GM23338 (cell line): Measurements from ENCODE around the gene FAU. TPM values are rescaled to one million over a fixed set of nuclear protein-coding genes. Genes with fewer than 3 reads are reported as not detected.

ENCODE experiments used
- ATAC-seq: fragments of 200-7000 bp; cut with Tn5 transposase; 3 replicates; pipeline ENCODE4 v1.9.1; 2020
- DNase-seq: peaks from one replicate; pipeline ENCODE4 v3.0.0-alpha.2; 2015; ENCODE audit warnings: low spot score
- H2AFZ ChIP-seq: fragments of 200-600 bp; sonication (generic); 2 replicates; pipeline ENCODE4 v1.8.0; 2016; ENCODE audit warnings: antibody characterized with exemption, mild to moderate bottlenecking, moderate library complexity
- H3F3A ChIP-seq: fragments of 200-600 bp; sonication (generic); replicated peaks from 2 replicates; pipeline ENCODE4 v1.8.0; 2017; ENCODE audit warnings: antibody characterized with exemption, mixed run types, low read depth
- H3K27ac ChIP-seq: fragments of 200-600 bp; sonication (generic); 2 replicates; pipeline ENCODE4 v1.6.1; 2016; ENCODE audit warnings: low read depth
- H3K27me3 ChIP-seq: fragments of 200-600 bp; sonication (generic); 2 replicates; pipeline ENCODE4 v1.8.0; 2016; ENCODE audit warnings: mild to moderate bottlenecking, mixed run types, moderate library complexity; ENCODE audit not compliant: insufficient read depth
- H3K36me3 ChIP-seq: fragments of 200-600 bp; sonication (generic); 2 replicates; pipeline ENCODE4 v1.8.0; 2016; ENCODE audit warnings: mild to moderate bottlenecking; ENCODE audit not compliant: insufficient read depth
- H3K4me1 ChIP-seq: fragments of 200-600 bp; sonication (generic); 2 replicates; pipeline ENCODE4 v1.8.0; 2016; ENCODE audit warnings: mild to moderate bottlenecking, moderate library complexity; ENCODE audit not compliant: insufficient read depth
- H3K4me2 ChIP-seq: fragments of 200-600 bp; sonication (generic); 2 replicates; pipeline ENCODE4 v1.7.1; 2017; ENCODE audit warnings: mixed run types
- H3K4me3 ChIP-seq: fragments of 200-600 bp; sonication (generic); 2 replicates; pipeline ENCODE4 v1.6.1; 2016; ENCODE audit warnings: mixed run types
- H3K79me2 ChIP-seq: fragments of 200-600 bp; sonication (generic); replicated peaks from 2 replicates; pipeline ENCODE4 v1.8.0; 2017; ENCODE audit warnings: mild to moderate bottlenecking; ENCODE audit not compliant: insufficient read depth
- H3K9me2 ChIP-seq: fragments of 200-600 bp; sonication (generic); 2 replicates; pipeline ENCODE4 v1.8.0; 2017; ENCODE audit not compliant: insufficient read depth
- H4K20me1 ChIP-seq: fragments of 200-600 bp; sonication (generic); replicated peaks from 2 replicates; pipeline ENCODE4 v1.8.0; 2017; ENCODE audit warnings: mild to moderate bottlenecking; ENCODE audit not compliant: insufficient read depth
- H3K27ac Mint-ChIP-seq: 2 replicates; pipeline ENCODE4 v1.8.0; 2020; ENCODE audit warnings: inconsistent platforms, mild to moderate bottlenecking, moderate library complexity, mixed read lengths
- H3K27me3 Mint-ChIP-seq: 3 replicates; pipeline ENCODE4 v1.8.0; 2022; ENCODE audit warnings: low read depth, mild to moderate bottlenecking, moderate library complexity, mixed read lengths, inconsistent platforms; ENCODE audit not compliant: insufficient read depth, poor library complexity
- H3K36me3 Mint-ChIP-seq: 3 replicates; pipeline ENCODE4 v1.8.0; 2021; ENCODE audit warnings: low read depth, mild to moderate bottlenecking, inconsistent platforms, moderate library complexity, mixed read lengths
- H3K4me1 Mint-ChIP-seq: 3 replicates; pipeline ENCODE4 v1.8.0; 2020; ENCODE audit warnings: mild to moderate bottlenecking, inconsistent platforms, mixed read lengths
- H3K4me3 Mint-ChIP-seq: 3 replicates; pipeline ENCODE4 v1.8.0; 2021; ENCODE audit warnings: moderate library complexity, mild to moderate bottlenecking, inconsistent platforms, mixed read lengths
- H3K9me3 Mint-ChIP-seq: 3 replicates; pipeline ENCODE4 v1.8.0; 2020; ENCODE audit warnings: moderate library complexity, mild to moderate bottlenecking, inconsistent platforms, mixed read lengths
- CTCF ChIP-seq, 2 experiments: fragments of 200-600 bp in 1 of 2; sonication (generic) in 1 of 2; conservative IDR thresholded peaks; 2 replicates each; pipeline versions ENCODE4 v1.5.1 to v1.6.1; 2016 to 2017; ENCODE audit warnings: antibody characterized with exemption in 2 of 2, low read depth in 2 of 2, mild to moderate bottlenecking in 2 of 2, moderate library complexity in 1 of 2
- ETS1 ChIP-seq: IDR thresholded peaks from 2 replicates; pipeline ENCODE4 v1.6.1; 2016; ENCODE audit warnings: antibody characterized with exemption
- EZH2 ChIP-seq: fragments of 200-600 bp; sonication (generic); IDR thresholded peaks from one replicate; pipeline ENCODE4 v1.8.0; 2017; ENCODE audit warnings: antibody characterized with exemption, mild to moderate bottlenecking, low read depth; ENCODE audit not compliant: unreplicated experiment
- NANOG ChIP-seq: IDR thresholded peaks from 2 replicates; pipeline ENCODE4 v1.6.1; 2016; ENCODE audit warnings: antibody characterized with exemption, borderline replicate concordance
- ZNF114 ChIP-seq: fragments of 250-450 bp; sonication (Bioruptor Pico); IDR thresholded peaks from 2 replicates; pipeline ENCODE4 v1.5.0; 2020; ENCODE audit warnings: mild to moderate bottlenecking, moderate library complexity
- ZNF462 ChIP-seq: fragments of 250-450 bp; sonication (Bioruptor Pico); IDR thresholded peaks from 2 replicates; pipeline ENCODE4 v1.5.0; 2020; ENCODE audit warnings: mild to moderate bottlenecking, moderate library complexity
- polyA plus RNA-seq: library from polyadenylated mRNA; unstranded; fragments of >200 nt; fragmentation: Nextera tagmentation; extraction: Ambion mirVana; gene quantifications from 2 replicates; pipeline ENCODE4 v1.2.1, GENCODE V29; 2016
- total RNA-seq: library from RNA; depleted of rRNA; stranded (reverse); fragments of >200 nt; shearing (Covaris generic); gene quantifications from 2 replicates; pipeline ENCODE4 v1.2.3, GENCODE V29; 2014

The FAU gene
- total and polyA plus RNA-seq, 2 experiments from 2014 or later, result 262 to 1,177 TPM

GRCh38 chr11:65136515-65137096 lies 14.7 kb upstream of the FAU start:
- H3K27ac ChIP-seq, result no peak overlapping the region
- H3K27me3 ChIP-seq, result no peaks in the 10 kb centered on the region
- H3K4me2 ChIP-seq, result no peak overlapping the region
- H4K20me1 ChIP-seq, result no peaks in the 10 kb centered on the region
- DNase-seq (no peak), ATAC-seq (no peak)
- H3K36me3 Mint-ChIP-seq, result peaks cover 4% of the 10 kb centered on the region
- H3K4me3 ChIP-seq, result no peak overlapping the region
- H3K27ac Mint-ChIP-seq, result no peak overlapping the region
- TF ChIP-seq NANOG, result no peak
- no peak for TF ChIP-seq ZNF114 (CRISPR knock-in tag)
- TF ChIP-seq ETS1, result no peak
- no peak for TF ChIP-seq EZH2
- TF ChIP-seq CTCF (conservative IDR thresholded peaks at IDR 0.05; ENCODE audit: low read depth in 2 of 2), result no peak
- TF ChIP-seq ZNF462, result no peak
- peaks cover 20% of the 10 kb centered on the region; the same call in 1 of the 2 replicates for H3K4me1 ChIP-seq
- H3K27me3 Mint-ChIP-seq, result peaks cover 19% of the 10 kb centered on the region
- peaks cover 5% of the 10 kb centered on the region; the same call in 1 of the 2 replicates for H3F3A ChIP-seq
- no peaks in the 10 kb centered on the region for H3K36me3 ChIP-seq
- H3K4me3 Mint-ChIP-seq, result no peak overlapping the region; the same call in 1 of the 3 replicates
- peaks cover 19% of the 10 kb centered on the region for H3K79me2 ChIP-seq
- H3K9me2 ChIP-seq, result no peaks in the 10 kb centered on the region
- no peak overlapping the region for H2AFZ ChIP-seq
- H3K9me3 Mint-ChIP-seq, result no peaks in the 10 kb centered on the region
- peaks cover 19% of the 10 kb centered on the region for H3K4me1 Mint-ChIP-seq
